Ovary (tissue), 10 donors: Measurements from ENCODE around the gene CSRP3. TPM values are rescaled to one million over a fixed set of nuclear protein-coding genes. Genes with fewer than 3 reads are reported as not detected.

ENCODE experiments used
- DNase-seq, 5 donors: peaks; one replicate each; pipeline ENCODE4 v3.0.0-alpha.2; 2019 to 2020
- H3K27ac ChIP-seq, 2 donors: fragments of 200-600 bp; one replicate each; pipeline versions ENCODE4 v1.5.1 to v1.8.0; 2019 to 2022
- H3K27me3 ChIP-seq: fragments of 200-600 bp; one replicate; pipeline ENCODE4 v1.8.0; 2022
- H3K36me3 ChIP-seq: fragments of 200-600 bp; sonication (generic); one replicate; pipeline ENCODE4 v1.5.1; 2019
- H3K4me1 ChIP-seq: one replicate; pipeline ENCODE4 v1.8.1; 2013; ENCODE audit warnings: mild to moderate bottlenecking, moderate library complexity; ENCODE audit not compliant: insufficient read depth
- H3K4me3 ChIP-seq: fragments of 200-600 bp; sonication (generic); one replicate; pipeline ENCODE4 v1.5.1; 2017
- H3K9me3 ChIP-seq, 2 donors: fragments of 200-600 bp in 1 of 2; sonication (generic) in 1 of 2; one replicate each; pipeline versions ENCODE4 v1.5.1 to v1.8.1; 2013 to 2019; ENCODE audit warnings: mild to moderate bottlenecking in 1 of 2, moderate library complexity in 1 of 2
- EP300 ChIP-seq: sonication (generic); formaldehyde crosslinking; IDR thresholded peaks from one replicate; pipeline ENCODE4 v1.6.1; 2017; ENCODE audit warnings: antibody characterized with exemption
- POLR2A ChIP-seq: fragments of 450-650 bp; IDR thresholded peaks from one replicate; pipeline ENCODE4 v1.6.1; 2017; ENCODE audit warnings: antibody characterized with exemption, mild to moderate bottlenecking, moderate library complexity
- WGBS, 3 donors: extraction: QIAGEN DNeasy Blood & Tissue Kit in 1 of 3; methylation state at CpG; one replicate each; pipeline versions ENCODE4 v1.1.5 to v1.1.7; 2013 to 2017; 5-methylcytosine and 5-hydroxymethylcytosine counted together
- intact Hi-C, 4 donors: fragments of 100-400 bp; cut with DNase I; formaldehyde crosslinking; loops; one replicate each; pipeline versions ENCODE4 v1.11.0 to v1.15.1; 2022 to 2023
- long read RNA-seq, 3 donors: library from polyadenylated mRNA in 2 of 3; unstranded in 2 of 3; transcript quantifications; one replicate each; pipeline ENCODE4 v2.0.0 and lab custom pipeline, GENCODE V29; 2021 to 2026
- polyA plus RNA-seq, 2 donors: library from polyadenylated mRNA; stranded (reverse); fragments of 200-250 nt in 1 of 2; fragments of 350-450 nt in 1 of 2; fragmentation: Illumina TruSeq in 1 of 2; extraction: RNeasy Lipid Tissue Mini Kit (QIAGEN cat#74804) in 1 of 2; gene quantifications; one replicate each; pipeline ENCODE4 v1.2.3, GENCODE V29; 2013 to 2014
- total RNA-seq, 7 donors: library from RNA; depleted of rRNA in 2 of 7; stranded (reverse); fragments of >200 nt in 2 of 7; fragmentation: NEBNext Ultra II Directional in 3 of 7; extraction: Animal tissue kit (Norgen Biotek cat#: 25700) in 3 of 7; gene quantifications; one replicate each; pipeline versions ENCODE4 v1.1.0 to v1.2.4, GENCODE V29; 2016 to 2023
- TF ChIP-seq, protein P1 (sequence below), 3 donors: fragments of 450-650 bp in 2 of 3; fragments of 200-600 bp in 1 of 3; IDR thresholded peaks; one replicate each; pipeline versions ENCODE4 v1.5.1 to v1.8.0; 2016 to 2022; ENCODE audit warnings: antibody characterized with exemption in 3 of 3, mild to moderate bottlenecking in 1 of 3
- donor health status: DM: no; HTN: no; CAD: no; lungs with moderate emphysema.
- donor health status: DM: no; HTN: no; CAD: no.
- donor health status: Bipolar disorder and iron deficiency.
- donor health status: DM: yes; HTN: yes; CAD: no.
- donor health status: DM: no; HTN: no; CAD: no.
- donor health status: DM: yes; HTN: yes; CAD: no.

Gene CSRP3
- total RNA-seq (1 to 10 TPM in 1 of 7 donors, under 1 TPM in 1, not detected in 5; 0.37 to 1.0 TPM), polyA plus RNA-seq (under 1 TPM; 0.07 to 0.67 TPM)
- long read RNA-seq, donor 1, result 0 reads
- long read RNA-seq, donor 2, result 0 reads
- long read RNA-seq, donor 3, result 0 reads

DNA sequence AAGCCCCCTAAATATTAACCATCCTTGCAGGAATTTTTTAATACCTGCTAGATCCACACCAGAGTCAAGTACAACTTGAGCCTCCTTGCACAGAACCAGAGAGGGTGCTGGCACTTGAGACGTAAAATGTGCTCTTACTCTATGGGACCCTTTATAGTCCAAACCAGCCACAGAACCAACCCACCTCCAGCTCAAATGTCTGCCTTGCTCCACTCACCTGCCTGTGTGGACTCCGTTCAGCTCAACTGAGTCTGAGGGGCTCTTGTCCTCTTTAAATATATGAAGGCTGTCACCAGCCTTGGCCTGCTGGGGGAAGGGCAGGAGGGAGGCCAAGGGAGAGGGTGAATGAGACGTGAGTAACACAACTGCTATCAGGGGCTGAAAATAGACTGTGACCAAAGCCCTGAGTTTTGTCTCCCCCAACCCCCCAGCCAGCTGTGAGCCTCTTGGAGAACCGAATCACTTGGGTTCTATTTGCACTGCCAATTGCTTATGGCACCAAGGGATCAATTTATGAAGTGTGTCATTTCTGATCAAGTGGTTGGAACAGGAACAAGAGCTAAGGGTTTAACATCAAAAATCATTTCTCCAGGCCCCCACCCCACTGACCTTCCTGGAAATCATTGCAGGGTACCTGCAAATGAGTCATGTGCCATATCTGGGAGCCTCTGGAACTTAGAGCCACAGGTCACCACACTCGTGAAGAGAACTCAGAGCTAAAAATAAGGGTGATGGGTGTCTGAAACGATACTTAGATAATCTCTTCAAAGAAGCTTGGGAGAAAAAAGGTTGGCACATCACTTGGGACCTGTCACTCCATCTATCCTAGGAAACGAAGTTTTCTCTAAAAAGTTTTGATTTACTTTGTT lies at the start of gene CSRP3:
Gene CSRP3, minus strand, starts transcription at position 247 of the 869 bp plus-strand sequence. CDS start 9,535 bp downstream, outside the sequence.
- Histone ChIP-seq H3K4me1 (no peaks in the 10 kb centered on the region), H3K27ac (no peak within 1 kb of the TSS), H3K9me3 (no peaks in the 10 kb centered on the region), H3K36me3 (no peaks in the 10 kb centered on the region), H3K27me3 (no peaks in the 10 kb centered on the region), H3K4me3 (no peak within 1 kb of the TSS)
- intact Hi-C loops, result no loop called here
- DNase-seq, result no peak
- WGBS, 3 donors, result 70 to 79% (median 74%) methylated on average over 7 of the region's 7 CpGs
- TF ChIP-seq EP300, result no peak
- no peak for TF ChIP-seq POLR2A
- TF ChIP-seq, protein P1, sequence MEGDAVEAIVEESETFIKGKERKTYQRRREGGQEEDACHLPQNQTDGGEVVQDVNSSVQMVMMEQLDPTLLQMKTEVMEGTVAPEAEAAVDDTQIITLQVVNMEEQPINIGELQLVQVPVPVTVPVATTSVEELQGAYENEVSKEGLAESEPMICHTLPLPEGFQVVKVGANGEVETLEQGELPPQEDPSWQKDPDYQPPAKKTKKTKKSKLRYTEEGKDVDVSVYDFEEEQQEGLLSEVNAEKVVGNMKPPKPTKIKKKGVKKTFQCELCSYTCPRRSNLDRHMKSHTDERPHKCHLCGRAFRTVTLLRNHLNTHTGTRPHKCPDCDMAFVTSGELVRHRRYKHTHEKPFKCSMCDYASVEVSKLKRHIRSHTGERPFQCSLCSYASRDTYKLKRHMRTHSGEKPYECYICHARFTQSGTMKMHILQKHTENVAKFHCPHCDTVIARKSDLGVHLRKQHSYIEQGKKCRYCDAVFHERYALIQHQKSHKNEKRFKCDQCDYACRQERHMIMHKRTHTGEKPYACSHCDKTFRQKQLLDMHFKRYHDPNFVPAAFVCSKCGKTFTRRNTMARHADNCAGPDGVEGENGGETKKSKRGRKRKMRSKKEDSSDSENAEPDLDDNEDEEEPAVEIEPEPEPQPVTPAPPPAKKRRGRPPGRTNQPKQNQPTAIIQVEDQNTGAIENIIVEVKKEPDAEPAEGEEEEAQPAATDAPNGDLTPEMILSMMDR (IDR thresholded peaks at IDR 0.05), result no peak

DNA sequence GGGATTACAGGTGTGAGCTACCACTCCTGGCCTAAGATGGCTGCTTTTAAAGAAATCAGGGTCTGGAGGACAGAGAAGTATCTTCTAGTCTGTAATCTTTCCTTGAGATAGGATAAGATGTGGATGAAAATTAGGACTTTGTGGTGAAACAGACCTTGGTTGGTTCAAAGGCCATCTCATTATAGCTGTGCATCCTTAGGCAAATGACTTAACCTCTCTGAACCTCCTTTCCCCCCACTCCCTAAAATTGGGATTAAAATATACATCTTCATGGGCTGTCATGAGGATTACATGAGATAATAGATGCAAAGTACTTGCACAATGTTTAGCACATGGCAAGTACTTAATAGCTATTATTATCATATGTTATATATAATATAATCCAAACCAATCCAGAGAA lies 49.8 kb upstream of the CSRP3 start:
- H3K4me1 ChIP-seq, result no peaks in the 10 kb centered on the region
- H3K27me3 ChIP-seq, result no peaks in the 10 kb centered on the region
- DNase-seq, result no peak
- no peaks in the 10 kb centered on the region for H3K36me3 ChIP-seq
- H3K9me3 ChIP-seq, result no peaks in the 10 kb centered on the region
- H3K27ac ChIP-seq, result no peak overlapping the region
- intact Hi-C loops, result no loop called here
- no peak overlapping the region for H3K4me3 ChIP-seq
- TF ChIP-seq, protein P1 (IDR thresholded peaks at IDR 0.05), result no peak
- TF ChIP-seq EP300 (no peak), POLR2A (no peak)

GRCh38 chr11:19246816-19247215 lies 45.0 kb upstream of the CSRP3 start:
- intact Hi-C loops, result no loop called here
- no peak overlapping the region for H3K4me3 ChIP-seq
- no peaks in the 10 kb centered on the region for H3K27me3 ChIP-seq
- H3K9me3 ChIP-seq, result no peaks in the 10 kb centered on the region
- peaks cover 2% of the 10 kb centered on the region for H3K4me1 ChIP-seq
- WGBS, 3 donors, result 72 to 89% (median 77%) methylated on average over 1 of the region's 1 CpG
- H3K36me3 ChIP-seq, result no peaks in the 10 kb centered on the region
- DNase-seq, result no peak
- TF ChIP-seq, protein P1 (IDR thresholded peaks at IDR 0.05), result no peak
- no peak for TF ChIP-seq EP300
- no peak for TF ChIP-seq POLR2A
- H3K27ac ChIP-seq, result no peak overlapping the region

- TF ChIP-seq, protein P1 (IDR thresholded peaks at IDR 0.05), result no peak
- TF ChIP-seq EP300, result no peak
- TF ChIP-seq POLR2A, result no peak
- H3K27ac ChIP-seq, result no peak overlapping the region
- H3K27me3 ChIP-seq, result no peaks in the 10 kb centered on the region
- intact Hi-C loops, result no loop called here
- peaks cover 8% of the 10 kb centered on the region for H3K4me1 ChIP-seq
- H3K4me3 ChIP-seq, result no peak overlapping the region
- H3K9me3 ChIP-seq, result no peaks in the 10 kb centered on the region
- no peak for DNase-seq
- H3K36me3 ChIP-seq, result no peaks in the 10 kb centered on the region
- whole genome bisulfite sequencing, 3 donors, result 74 to 96% (median 83%) methylated on average over 5 of the region's 5 CpGs
Observed at GRCh38 chr11:19245351-19245750, 43.6 kb upstream of the CSRP3 start.
